Upper lobe of left lung (tissue), 4 donors: ENCODE results near the gene EFNA5.

Experiments
- POLR2A ChIP-seq, 4 donors: fragments of 450-650 bp; IDR thresholded peaks; one replicate each; pipeline ENCODE4 v1.5.1; 2016 to 2017; ENCODE audit warnings: antibody characterized with exemption in 4 of 4, mild to moderate bottlenecking in 2 of 4
- POLR2AphosphoS5 ChIP-seq, 2 donors: sonication (generic); formaldehyde crosslinking; IDR thresholded peaks; one replicate each; pipeline ENCODE4 v1.5.1; 2017; ENCODE audit warnings: antibody characterized with exemption in 2 of 2
- TF ChIP-seq, protein P1 (sequence below), 6 experiments: fragments of 450-650 bp in 4 of 6; fragments of 200-600 bp in 2 of 6; sonication (generic) in 2 of 6; IDR thresholded peaks; one replicate each; pipeline ENCODE4 v1.5.1; 2016 to 2019; ENCODE audit warnings: antibody characterized with exemption in 6 of 6

GRCh38 chr5:107639990-107640389 is 30.7 kb downstream of the EFNA5 start:
- TF ChIP-seq, protein P1, sequence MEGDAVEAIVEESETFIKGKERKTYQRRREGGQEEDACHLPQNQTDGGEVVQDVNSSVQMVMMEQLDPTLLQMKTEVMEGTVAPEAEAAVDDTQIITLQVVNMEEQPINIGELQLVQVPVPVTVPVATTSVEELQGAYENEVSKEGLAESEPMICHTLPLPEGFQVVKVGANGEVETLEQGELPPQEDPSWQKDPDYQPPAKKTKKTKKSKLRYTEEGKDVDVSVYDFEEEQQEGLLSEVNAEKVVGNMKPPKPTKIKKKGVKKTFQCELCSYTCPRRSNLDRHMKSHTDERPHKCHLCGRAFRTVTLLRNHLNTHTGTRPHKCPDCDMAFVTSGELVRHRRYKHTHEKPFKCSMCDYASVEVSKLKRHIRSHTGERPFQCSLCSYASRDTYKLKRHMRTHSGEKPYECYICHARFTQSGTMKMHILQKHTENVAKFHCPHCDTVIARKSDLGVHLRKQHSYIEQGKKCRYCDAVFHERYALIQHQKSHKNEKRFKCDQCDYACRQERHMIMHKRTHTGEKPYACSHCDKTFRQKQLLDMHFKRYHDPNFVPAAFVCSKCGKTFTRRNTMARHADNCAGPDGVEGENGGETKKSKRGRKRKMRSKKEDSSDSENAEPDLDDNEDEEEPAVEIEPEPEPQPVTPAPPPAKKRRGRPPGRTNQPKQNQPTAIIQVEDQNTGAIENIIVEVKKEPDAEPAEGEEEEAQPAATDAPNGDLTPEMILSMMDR (IDR thresholded peaks at IDR 0.05) = no peak
- TF ChIP-seq POLR2A (IDR thresholded peaks at IDR 0.05) (no peak), POLR2AphosphoS5 (IDR thresholded peaks at IDR 0.05) (no peak)
